Measurements from ENCODE around the gene LYAR. TPM values are rescaled to one million over a fixed set of nuclear protein-coding genes. Genes with fewer than 3 reads are reported as not detected.
A peak's percentile ranks its signal among the peaks of the same experiment; 100 is the strongest.

The LYAR gene
- total RNA-seq, 1 experiment from 2014 or later = 37.5 TPM

DNA sequence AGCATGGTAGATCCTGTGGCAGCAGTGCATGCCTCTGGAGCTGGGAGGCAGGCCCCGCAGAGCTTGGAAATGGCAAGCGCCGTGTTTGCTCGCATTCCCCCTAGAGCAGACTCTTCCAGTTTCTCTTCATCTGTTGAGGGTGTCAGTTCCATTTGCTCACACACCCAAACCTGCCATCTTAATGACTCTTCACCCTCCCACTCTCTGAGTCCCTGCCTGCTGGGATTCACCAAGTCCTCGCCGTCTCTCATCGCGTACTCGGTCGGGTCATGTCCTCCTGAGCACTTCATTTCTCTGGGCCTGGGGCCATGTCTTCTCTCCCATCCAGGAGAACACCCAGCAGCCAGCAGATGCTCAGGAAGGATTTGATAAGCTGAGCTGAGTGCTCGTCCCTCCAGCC, 17.0 kb upstream of the LYAR start:
- ChIA-PET POLR2A (ENCODE audit: unreplicated experiment) (no interaction called here), CTCF (no interaction called here)
- Histone ChIP-seq H3K4me2 (ENCODE audit: low read length) (no peak overlapping the region), H4K20me1 (ENCODE audit: low read length) (no peaks in the 10 kb centered on the region), H3K27me3 (ENCODE audit: low read length) (no peaks in the 10 kb centered on the region), H3F3A (ENCODE audit: low read length, unreplicated experiment) (no peaks in the 10 kb centered on the region), H3K9ac (ENCODE audit: low read length) (no peak overlapping the region), H3K79me2 (ENCODE audit: low read length) (no peaks in the 10 kb centered on the region), H3K27ac (ENCODE audit: low read length) (no peak overlapping the region), H3K4me1 (ENCODE audit: insufficient read depth, low read length) (no peaks in the 10 kb centered on the region), H3K36me3 (ENCODE audit: low read depth, low read length) (no peaks in the 10 kb centered on the region; the same call in 1 of the 2 replicates), H2AFZ (ENCODE audit: low read length) (no peak overlapping the region), H3K4me3 (ENCODE audit: low read length) (no peak overlapping the region), H3K9me2 (replicated peaks; ENCODE audit: low read length) (no peaks in the 10 kb centered on the region), H3K9me3 (ENCODE audit: low read length) (no peaks in the 10 kb centered on the region)
- ATAC-seq (no peak), DNase-seq (no peak)
- no peak for TF ChIP-seq EZH2 (IDR thresholded peaks at IDR 0.05; ENCODE audit: low read length, unreplicated experiment)
- TF ChIP-seq, protein P1, sequence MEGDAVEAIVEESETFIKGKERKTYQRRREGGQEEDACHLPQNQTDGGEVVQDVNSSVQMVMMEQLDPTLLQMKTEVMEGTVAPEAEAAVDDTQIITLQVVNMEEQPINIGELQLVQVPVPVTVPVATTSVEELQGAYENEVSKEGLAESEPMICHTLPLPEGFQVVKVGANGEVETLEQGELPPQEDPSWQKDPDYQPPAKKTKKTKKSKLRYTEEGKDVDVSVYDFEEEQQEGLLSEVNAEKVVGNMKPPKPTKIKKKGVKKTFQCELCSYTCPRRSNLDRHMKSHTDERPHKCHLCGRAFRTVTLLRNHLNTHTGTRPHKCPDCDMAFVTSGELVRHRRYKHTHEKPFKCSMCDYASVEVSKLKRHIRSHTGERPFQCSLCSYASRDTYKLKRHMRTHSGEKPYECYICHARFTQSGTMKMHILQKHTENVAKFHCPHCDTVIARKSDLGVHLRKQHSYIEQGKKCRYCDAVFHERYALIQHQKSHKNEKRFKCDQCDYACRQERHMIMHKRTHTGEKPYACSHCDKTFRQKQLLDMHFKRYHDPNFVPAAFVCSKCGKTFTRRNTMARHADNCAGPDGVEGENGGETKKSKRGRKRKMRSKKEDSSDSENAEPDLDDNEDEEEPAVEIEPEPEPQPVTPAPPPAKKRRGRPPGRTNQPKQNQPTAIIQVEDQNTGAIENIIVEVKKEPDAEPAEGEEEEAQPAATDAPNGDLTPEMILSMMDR (conservative IDR thresholded peaks at IDR 0.05; ENCODE audit: low read depth, low read length) = no peak
- no peak for TF ChIP-seq EZH2phosphoT487 (IDR thresholded peaks at IDR 0.05; ENCODE audit: borderline replicate concordance, low read length)
- intact Hi-C loops (cut with micrococcal nuclease) = no loop called here
- BruUV-seq (replicated peaks) = no TSS peak

DNA sequence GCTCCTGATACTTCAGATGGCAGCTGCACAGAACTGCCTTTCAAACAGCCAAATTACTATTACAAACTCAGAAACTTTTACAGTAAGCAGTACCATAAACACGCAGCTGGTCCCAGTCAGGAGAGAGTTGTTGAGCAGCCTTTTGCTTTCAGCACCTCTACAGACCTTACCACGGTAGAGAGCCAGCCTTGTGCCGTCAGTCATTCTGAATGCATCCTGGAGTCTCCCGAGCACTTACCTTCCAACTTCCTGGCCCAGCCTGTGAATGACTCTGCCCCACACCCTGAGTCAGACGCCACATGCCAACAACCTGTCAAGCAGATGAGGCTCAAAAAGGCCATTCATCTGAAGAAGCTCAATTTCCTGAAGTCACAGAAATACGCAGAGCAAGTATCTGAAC, 12.5 kb upstream of the LYAR start:
- Histone ChIP-seq H3K27me3 (ENCODE audit: low read length) (no peaks in the 10 kb centered on the region), H3K4me2 (ENCODE audit: low read length) (no peak overlapping the region), H3K36me3 (ENCODE audit: low read depth, low read length) (no peaks in the 10 kb centered on the region; the same call in 1 of the 2 replicates), H3K79me2 (ENCODE audit: low read length) (no peaks in the 10 kb centered on the region), H4K20me1 (ENCODE audit: low read length) (no peaks in the 10 kb centered on the region), H3K9me3 (ENCODE audit: low read length) (no peaks in the 10 kb centered on the region), H3K27ac (ENCODE audit: low read length) (no peak overlapping the region), H2AFZ (ENCODE audit: low read length) (no peak overlapping the region), H3K4me1 (ENCODE audit: insufficient read depth, low read length) (no peaks in the 10 kb centered on the region), H3K9ac (ENCODE audit: low read length) (no peak overlapping the region), H3F3A (ENCODE audit: low read length, unreplicated experiment) (no peaks in the 10 kb centered on the region), H3K9me2 (replicated peaks; ENCODE audit: low read length) (no peaks in the 10 kb centered on the region), H3K4me3 (ENCODE audit: low read length) (no peak overlapping the region)
- DNase-seq (no peak), ATAC-seq (peak; percentile 59; the same call in 1 of the 2 replicates)
- ChIA-PET POLR2A (ENCODE audit: unreplicated experiment) (no interaction called here), CTCF (no interaction called here)
- TF ChIP-seq EZH2phosphoT487 (IDR thresholded peaks at IDR 0.05; ENCODE audit: borderline replicate concordance, low read length) = no peak
- TF ChIP-seq, protein P1 (conservative IDR thresholded peaks at IDR 0.05; ENCODE audit: low read depth, low read length) = no peak
- TSS peak; percentile 20 for BruUV-seq (replicated peaks)
- intact Hi-C loops (cut with micrococcal nuclease) = no loop called here

DNA sequence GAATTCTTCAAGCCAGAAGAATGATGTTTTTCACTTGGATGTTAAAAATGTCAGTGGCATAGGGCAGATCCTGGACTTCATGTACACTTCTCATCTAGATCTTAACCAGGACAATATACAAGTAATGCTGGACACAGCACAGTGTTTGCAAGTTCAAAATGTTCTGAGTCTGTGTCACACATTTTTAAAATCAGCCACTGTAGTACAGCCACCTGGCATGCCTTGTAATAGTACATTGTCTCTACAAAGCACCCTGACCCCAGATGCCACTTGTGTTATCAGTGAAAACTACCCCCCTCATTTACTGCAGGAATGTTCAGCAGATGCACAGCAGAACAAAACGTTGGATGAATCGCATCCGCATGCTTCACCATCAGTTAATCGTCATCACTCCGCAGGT, 12.0 kb upstream of the LYAR start:
- Histone ChIP-seq H3K36me3 (ENCODE audit: low read depth, low read length) (no peaks in the 10 kb centered on the region), H3F3A (ENCODE audit: low read length, unreplicated experiment) (no peaks in the 10 kb centered on the region), H3K79me2 (ENCODE audit: low read length) (no peaks in the 10 kb centered on the region), H3K4me2 (ENCODE audit: low read length) (no peak overlapping the region), H4K20me1 (ENCODE audit: low read length) (no peaks in the 10 kb centered on the region), H3K27me3 (ENCODE audit: low read length) (no peaks in the 10 kb centered on the region), H2AFZ (ENCODE audit: low read length) (no peak overlapping the region), H3K9me3 (ENCODE audit: low read length) (no peaks in the 10 kb centered on the region), H3K4me3 (ENCODE audit: low read length) (no peak overlapping the region), H3K27ac (ENCODE audit: low read length) (no peak overlapping the region), H3K9me2 (replicated peaks; ENCODE audit: low read length) (no peaks in the 10 kb centered on the region), H3K4me1 (ENCODE audit: insufficient read depth, low read length) (no peaks in the 10 kb centered on the region), H3K9ac (ENCODE audit: low read length) (no peak overlapping the region)
- ATAC-seq = no peak
- ChIA-PET CTCF (no interaction called here), POLR2A (ENCODE audit: unreplicated experiment) (no interaction called here)
- intact Hi-C loops (cut with micrococcal nuclease) = no loop called here
- BruUV-seq (replicated peaks) = no TSS peak
- TF ChIP-seq, protein P1 (conservative IDR thresholded peaks at IDR 0.05; ENCODE audit: low read depth, low read length) = no peak
- TF ChIP-seq EZH2 (IDR thresholded peaks at IDR 0.05; ENCODE audit: low read length, unreplicated experiment) (no peak), EZH2phosphoT487 (IDR thresholded peaks at IDR 0.05; ENCODE audit: borderline replicate concordance, low read length) (no peak)
- no peak for DNase-seq
